ENCODE results near the gene TMEM9B. TPM values are rescaled to one million over a fixed set of nuclear protein-coding genes. Genes with fewer than 3 reads are reported as not detected.
"Not testable (repeated sequence)": the region's sequence is repeated elsewhere in the genome, so short reads cannot be mapped to it uniquely, and the experiment has no call there.

Gene TMEM9B
- polyA plus RNA-seq (ENCODE audit: low read depth in 6 of 6) = 100 to 1,000 TPM; 110 to 188 (median 127) TPM

DNA sequence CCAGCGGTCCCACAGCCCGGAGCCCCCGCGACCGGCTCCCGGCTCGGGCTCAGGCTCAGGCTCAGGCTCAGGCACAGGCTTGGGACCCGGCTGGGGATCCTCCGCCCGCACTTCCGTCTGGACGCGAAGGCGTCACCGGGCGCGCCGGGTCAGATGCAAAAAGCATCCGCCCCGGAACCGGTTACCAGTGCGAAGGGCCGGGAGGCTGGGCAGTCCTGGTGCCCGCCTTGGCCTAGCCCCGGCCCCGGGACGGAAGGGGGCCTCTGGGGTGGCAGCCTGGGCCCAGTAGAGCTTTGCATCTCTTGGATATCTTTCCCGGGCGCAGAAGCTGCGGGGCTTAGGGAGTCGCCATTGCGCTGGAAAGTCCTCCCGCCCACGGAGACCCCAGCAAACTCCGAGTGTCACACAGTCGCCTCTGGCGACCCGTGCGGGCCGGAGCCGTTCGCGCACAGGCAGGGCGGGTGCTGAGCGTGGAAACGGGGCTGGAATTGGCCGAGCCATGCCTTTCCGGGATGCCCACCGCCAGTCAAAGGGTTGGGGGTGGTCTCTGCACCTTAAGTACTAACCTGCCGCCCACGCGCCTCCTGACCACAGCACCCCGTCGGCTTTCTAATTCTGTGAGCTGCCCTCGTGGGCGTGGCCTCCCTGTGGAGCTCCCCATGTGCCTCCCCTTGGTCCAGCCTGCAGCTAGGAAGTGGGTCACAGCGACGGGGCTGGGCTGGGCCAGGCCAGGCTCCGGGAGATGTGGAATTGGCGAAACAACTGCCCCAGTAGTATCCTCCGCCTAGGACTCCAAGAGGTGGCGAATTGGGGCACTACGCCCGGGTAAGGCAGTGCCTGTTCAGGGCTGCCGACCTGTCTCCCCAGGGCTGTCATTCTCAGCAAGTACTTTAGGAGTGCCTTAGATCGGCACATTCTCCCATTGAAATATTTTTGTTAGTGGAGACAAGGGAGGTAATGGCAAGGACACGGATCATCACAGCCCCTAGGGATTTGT is at the start of gene TMEM9B:
TMEM9B (minus strand) TSS at position 119 of the 997 bp plus-strand sequence. CDS start 129 bp downstream, outside the sequence.
- DNase-seq (peak; percentile 84), ATAC-seq (ENCODE audit: low read depth in 2 of 2) (peak; percentile 78 to 80)
- Mint-ChIP-seq H3K4me1 (peaks cover 19 to 41% (median 25%) of the 10 kb centered on the region in 3 donors), H3K27ac (peak within 1 kb of the TSS; percentile 92 to 99 (median 98)), H3K4me3 (peak within 1 kb of the TSS; percentile 91 to 98 (median 97)), H3K27me3 (no peaks in the 10 kb centered on the region), H3K9me3 (no peaks in the 10 kb centered on the region), H3K36me3 (peaks cover 0 to 10% of the 10 kb centered on the region in 2 donors)

DNA sequence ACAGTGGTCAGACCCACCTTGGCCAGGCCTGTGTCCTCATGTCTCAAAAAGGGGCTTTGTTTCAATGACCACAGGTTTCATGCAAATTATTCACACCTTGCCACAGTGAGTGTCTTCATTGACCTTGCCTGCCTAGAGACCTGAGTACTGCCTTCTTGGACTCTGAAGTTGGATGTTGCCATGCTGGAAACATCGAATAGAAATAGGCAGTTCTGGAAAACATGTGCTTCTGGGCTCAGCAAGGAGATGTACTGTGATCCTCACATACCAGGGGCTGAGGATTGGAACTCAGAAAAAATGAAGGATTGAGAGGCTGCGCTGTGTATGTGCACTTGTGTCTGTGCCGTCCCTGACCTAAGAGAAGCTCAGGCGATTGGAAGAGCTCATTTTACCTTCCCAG is 49.1 kb upstream of the TMEM9B start:
- peaks cover 0 to 14% (median 8%) of the 10 kb centered on the region in 7 donors for H3K9me3 Mint-ChIP-seq
- H3K27ac Mint-ChIP-seq = no peak overlapping the region
- no peaks in the 10 kb centered on the region for H3K4me1 Mint-ChIP-seq
- DNase-seq = no peak
- ATAC-seq (ENCODE audit: low read depth in 2 of 2) = no peak
- H3K27me3 Mint-ChIP-seq = peaks cover 11 to 33% (median 24%) of the 10 kb centered on the region in 3 donors
- no peaks in the 10 kb centered on the region for H3K36me3 Mint-ChIP-seq
- H3K4me3 Mint-ChIP-seq = no peak overlapping the region

DNA sequence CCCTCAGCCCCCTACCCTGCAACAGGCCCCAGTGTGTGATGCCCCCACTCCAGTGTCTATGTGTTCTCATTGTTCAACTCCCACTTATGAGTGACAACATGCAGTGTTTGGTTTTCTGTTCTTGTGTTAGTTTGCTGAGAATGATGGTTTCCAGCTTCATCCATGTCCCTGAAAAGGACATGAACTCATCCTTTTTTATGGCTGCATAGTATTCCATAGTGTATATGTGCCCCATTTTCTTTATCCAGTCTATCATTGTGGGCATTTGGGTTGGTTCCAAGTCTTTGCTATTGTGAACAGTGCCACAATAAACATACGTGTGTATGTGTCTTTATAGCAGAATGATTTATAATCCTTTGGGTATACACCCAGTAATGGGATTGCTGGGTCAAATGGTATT is 45.3 kb upstream of the TMEM9B start:
- ATAC-seq (ENCODE audit: low read depth in 2 of 2); H3K4me3 Mint-ChIP-seq; H3K4me1 Mint-ChIP-seq; DNase-seq; H3K36me3 Mint-ChIP-seq; H3K27ac Mint-ChIP-seq: not testable (repeated sequence)
- peaks cover 23 to 60% (median 32%) of the 10 kb centered on the region in 3 donors for H3K27me3 Mint-ChIP-seq
- peaks cover 0 to 18% (median 9%) of the 10 kb centered on the region in 7 donors for H3K9me3 Mint-ChIP-seq

DNA sequence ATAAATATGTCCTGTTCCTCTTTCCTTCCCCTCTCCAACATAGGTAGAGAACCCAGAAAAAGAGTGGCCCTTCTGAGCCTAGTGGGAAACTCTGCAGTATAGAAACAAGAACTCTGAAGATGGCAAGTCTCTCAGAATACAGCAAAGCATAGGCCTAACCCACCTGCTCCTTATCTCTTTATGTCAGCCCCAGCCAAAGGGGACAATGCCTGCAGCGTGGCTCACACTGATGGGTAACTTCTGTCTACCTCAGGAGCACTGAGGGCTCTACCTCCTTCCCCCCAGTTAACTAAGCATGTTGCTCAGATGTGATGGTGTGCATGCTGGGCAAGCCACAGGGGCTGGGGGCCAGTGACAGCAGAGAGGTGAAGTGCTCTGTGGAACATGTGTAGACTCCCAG is 44.4 kb upstream of the TMEM9B start:
- H3K9me3 Mint-ChIP-seq = peaks cover 0 to 18% (median 9%) of the 10 kb centered on the region in 7 donors
- no peak overlapping the region for H3K4me3 Mint-ChIP-seq
- no peak overlapping the region for H3K27ac Mint-ChIP-seq
- peaks cover 22 to 60% (median 32%) of the 10 kb centered on the region in 3 donors for H3K27me3 Mint-ChIP-seq
- no peak for ATAC-seq (ENCODE audit: low read depth in 2 of 2)
- no peak for DNase-seq
- H3K36me3 Mint-ChIP-seq = no peaks in the 10 kb centered on the region
- H3K4me1 Mint-ChIP-seq = peaks cover 0 to 8% (median 6%) of the 10 kb centered on the region in 3 donors

DNA sequence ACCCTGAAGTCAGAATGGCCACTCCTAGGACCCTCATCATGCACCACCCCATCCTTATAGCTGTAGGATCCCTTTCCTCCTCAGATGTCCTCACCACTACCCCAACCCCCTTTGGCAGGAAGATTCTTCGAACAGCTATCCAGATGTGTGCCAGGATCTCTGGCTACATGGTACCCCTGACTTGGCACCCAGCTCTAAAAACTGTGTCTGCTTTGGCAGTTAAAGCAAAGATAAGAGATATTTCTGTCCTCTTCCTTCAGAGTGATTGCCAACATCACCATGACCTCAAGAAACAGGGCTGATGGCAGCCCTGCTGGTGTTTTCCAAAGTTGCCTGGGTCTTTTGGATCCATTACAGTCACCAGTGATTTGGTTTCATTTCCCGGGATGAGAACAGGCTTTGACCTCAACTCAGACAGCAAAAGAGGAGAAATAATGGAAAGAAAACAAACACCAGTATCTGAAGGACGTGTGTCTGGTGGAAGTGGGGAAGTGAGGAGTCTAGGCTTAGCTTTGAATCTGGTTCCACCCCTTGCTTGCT is 43.8 kb upstream of the TMEM9B start:
- no peak for DNase-seq
- no peak for ATAC-seq (ENCODE audit: low read depth in 2 of 2)
- H3K27ac Mint-ChIP-seq = no peak overlapping the region
- no peaks in the 10 kb centered on the region for H3K36me3 Mint-ChIP-seq
- H3K27me3 Mint-ChIP-seq = peaks cover 21 to 58% (median 31%) of the 10 kb centered on the region in 3 donors
- no peak overlapping the region for H3K4me3 Mint-ChIP-seq
- peaks cover 4 to 11% (median 9%) of the 10 kb centered on the region in 3 donors for H3K4me1 Mint-ChIP-seq
- H3K9me3 Mint-ChIP-seq = peaks cover 0 to 17% (median 10%) of the 10 kb centered on the region in 7 donors

DNA sequence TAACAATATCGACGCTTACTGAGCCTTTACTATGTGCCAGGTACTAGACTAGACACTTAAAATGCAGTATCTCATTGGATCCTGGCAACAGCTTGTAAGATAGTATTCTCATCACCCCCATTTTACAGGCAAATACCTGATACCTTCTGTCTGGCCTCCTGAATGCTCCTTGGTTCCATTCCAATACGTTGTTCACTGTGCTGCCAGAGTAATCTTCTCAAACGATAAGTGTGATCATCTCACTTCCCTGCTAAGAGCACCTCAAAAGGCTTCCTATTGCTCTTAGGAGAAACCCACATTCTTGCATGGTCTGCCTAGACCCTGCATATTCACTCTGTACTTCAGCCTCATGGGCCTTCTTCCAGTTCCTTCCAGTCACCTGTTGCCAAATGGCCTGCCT is 40.8 kb upstream of the TMEM9B start:
- Mint-ChIP-seq H3K27ac (no peak overlapping the region), H3K27me3 (peaks cover 23 to 62% (median 46%) of the 10 kb centered on the region in 3 donors), H3K9me3 (peaks cover 0 to 7% (median 5%) of the 10 kb centered on the region in 7 donors), H3K36me3 (no peaks in the 10 kb centered on the region), H3K4me3 (peak overlapping the region; percentile 56 to 86 (median 74)), H3K4me1 (peaks cover 8 to 16% (median 12%) of the 10 kb centered on the region in 3 donors)
- ATAC-seq (ENCODE audit: low read depth in 2 of 2) (no peak), DNase-seq (no peak)

DNA sequence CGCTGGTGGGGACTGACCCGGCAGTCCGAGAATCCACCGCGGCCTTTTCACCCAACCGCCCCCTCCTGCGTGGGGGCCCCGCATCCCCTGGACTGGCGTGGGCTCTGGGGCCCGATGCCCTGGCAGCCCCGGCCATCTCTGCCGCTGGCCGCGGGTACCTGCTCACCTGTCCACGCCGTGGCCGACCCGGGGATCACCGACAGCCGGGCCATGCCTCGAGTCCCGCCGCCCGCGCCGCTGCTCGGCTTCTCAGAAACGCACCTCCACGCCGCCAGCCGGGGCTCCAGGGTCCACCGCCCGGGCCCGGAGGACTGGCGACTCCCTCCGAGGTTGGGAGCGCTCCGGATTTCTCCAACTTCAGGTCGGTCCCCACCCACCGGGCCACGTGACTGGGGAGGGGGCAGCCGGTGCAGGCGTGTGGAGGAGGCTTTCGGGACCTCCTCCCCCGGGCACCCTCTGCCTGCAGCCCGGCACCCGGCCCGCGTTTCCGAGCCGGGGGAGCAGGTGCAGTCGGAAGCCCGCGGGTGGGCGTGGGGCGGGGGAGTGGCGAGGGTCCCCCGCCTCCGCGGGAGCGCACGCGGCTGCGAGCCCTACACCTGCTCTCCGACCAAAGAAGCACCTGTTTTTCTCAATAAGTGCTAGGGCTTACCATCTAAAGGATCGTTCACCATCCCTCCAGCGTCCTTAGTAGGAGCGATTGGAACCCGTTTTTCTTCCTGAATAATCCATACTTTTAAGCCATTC is 40.1 kb upstream of the TMEM9B start:
- peaks cover 8 to 16% (median 12%) of the 10 kb centered on the region in 3 donors for H3K4me1 Mint-ChIP-seq
- H3K4me3 Mint-ChIP-seq = peak overlapping the region; percentile 56 to 86 (median 74)
- H3K9me3 Mint-ChIP-seq = peaks cover 0 to 4% (median 0%) of the 10 kb centered on the region in 7 donors
- H3K27ac Mint-ChIP-seq = peak overlapping the region in 1 of 6 donors; percentile 43
- peaks cover 31 to 65% (median 51%) of the 10 kb centered on the region in 3 donors for H3K27me3 Mint-ChIP-seq
- no peak for DNase-seq
- peaks cover 0 to 2% of the 10 kb centered on the region in 2 donors for H3K36me3 Mint-ChIP-seq
- ATAC-seq (ENCODE audit: low read depth in 2 of 2) = peak; percentile 13 to 18

DNA sequence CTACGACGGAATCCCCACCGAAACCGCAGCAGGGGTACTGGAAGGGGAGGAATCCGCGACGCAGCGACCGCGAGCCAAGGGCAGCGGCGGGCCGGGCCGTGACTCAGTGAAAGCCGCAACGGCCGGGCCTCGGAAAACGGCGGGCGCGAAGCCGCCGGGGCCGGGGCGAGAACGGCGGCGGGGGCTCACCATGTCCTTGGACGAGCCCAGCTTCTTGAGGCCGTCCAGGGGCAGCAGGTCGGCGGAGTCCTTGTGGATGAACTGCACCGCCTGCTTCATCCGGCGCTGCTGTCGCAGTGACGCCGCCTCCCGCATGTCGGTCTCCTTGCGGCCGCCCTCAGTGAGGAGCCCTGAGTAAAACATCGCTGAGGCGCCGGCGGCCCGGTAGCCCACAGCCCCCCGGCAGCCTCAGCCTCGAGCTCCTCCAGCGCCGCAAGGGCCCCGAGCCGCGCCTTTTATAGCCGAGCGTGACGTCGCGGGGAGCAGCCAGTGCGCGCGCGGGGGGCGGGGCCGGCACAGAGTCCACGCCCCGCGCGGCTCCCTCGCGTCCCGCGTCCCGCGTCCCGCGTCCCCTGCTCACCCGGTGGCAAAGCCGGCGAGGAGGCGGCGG is 39.4 kb upstream of the TMEM9B start, which contains the start of gene NRIP3:
NRIP3 (minus strand) TSS at position 429 of the 610 bp plus-strand sequence; CDS start at position 363, 66 bp downstream.
- Mint-ChIP-seq H3K36me3 (peaks cover 0 to 8% of the 10 kb centered on the region in 2 donors), H3K4me3 (peak within 1 kb of the TSS; percentile 80 to 93 (median 85)), H3K27ac (peak within 1 kb of the TSS in 4 of 6 donors; percentile 39 to 89 (median 48)), H3K27me3 (peaks cover 37 to 71% (median 57%) of the 10 kb centered on the region in 3 donors), H3K9me3 (peaks cover 0 to 4% (median 0%) of the 10 kb centered on the region in 7 donors), H3K4me1 (peaks cover 8 to 16% (median 12%) of the 10 kb centered on the region in 3 donors)
- DNase-seq = peak; percentile 72
- ATAC-seq (ENCODE audit: low read depth in 2 of 2) = peak; percentile 89 to 90

DNA sequence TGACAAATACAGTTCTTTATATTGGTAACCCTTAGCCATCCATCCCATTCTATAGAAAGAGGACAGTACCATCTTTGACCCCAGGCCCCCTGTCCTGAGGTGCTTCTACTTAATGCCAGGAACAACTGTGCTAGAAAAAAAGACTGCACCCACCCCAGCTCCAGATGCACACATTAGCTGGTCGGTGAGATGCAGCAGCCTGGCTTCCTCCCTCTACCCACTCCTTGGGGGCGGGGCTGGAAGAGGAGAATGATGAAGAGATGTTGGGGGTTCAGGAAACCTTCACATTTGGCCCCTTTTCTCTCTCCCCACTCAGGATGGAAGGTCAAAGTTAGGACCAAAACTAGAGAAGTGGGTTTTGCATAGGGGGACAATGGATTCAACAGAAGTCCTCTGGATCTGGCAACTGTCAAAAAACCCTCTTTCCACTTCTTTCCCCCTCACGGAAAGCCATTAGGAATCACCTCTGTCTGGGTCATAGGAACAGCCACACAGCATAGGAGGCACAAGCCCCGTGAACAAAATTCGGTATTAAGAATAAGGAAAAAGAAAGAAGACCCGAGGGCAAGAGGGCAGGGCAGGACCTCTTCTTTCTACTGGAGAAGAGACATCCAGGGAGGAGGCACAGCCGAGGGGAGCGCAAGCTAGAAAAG is 38.8 kb upstream of the TMEM9B start:
- DNase-seq (peak; percentile 3), ATAC-seq (ENCODE audit: low read depth in 2 of 2) (no peak)
- Mint-ChIP-seq H3K9me3 (peaks cover 0 to 4% (median 0%) of the 10 kb centered on the region in 7 donors), H3K4me1 (peaks cover 8 to 16% (median 12%) of the 10 kb centered on the region in 3 donors), H3K36me3 (peaks cover 0 to 8% of the 10 kb centered on the region in 2 donors), H3K27me3 (peaks cover 39 to 69% (median 61%) of the 10 kb centered on the region in 3 donors), H3K27ac (peak overlapping the region in 3 of 6 donors; percentile 39 to 89 (median 54)), H3K4me3 (peak overlapping the region; percentile 80 to 93 (median 85))

DNA sequence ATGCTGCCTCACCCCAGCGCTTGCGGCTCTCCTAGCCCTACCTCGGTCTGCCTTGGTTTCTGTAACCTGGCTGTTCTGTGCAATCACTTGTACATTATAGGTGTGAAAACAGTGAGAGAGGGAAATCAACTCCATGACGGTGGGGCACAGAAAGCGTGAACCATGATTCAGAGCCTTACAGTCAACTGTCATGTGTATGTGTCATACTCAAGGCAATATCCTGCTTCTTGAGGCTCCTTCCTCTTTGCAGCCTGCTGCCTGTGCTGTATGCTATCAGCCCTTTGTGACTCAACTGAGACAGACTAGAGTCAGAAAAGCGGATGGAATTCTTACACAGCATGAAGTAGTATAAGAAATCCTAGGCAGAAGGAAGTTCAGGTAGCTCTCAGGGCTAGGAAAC is 37.5 kb upstream of the TMEM9B start:
- ATAC-seq (ENCODE audit: low read depth in 2 of 2) = no peak
- peaks cover 8 to 16% (median 12%) of the 10 kb centered on the region in 3 donors for H3K4me1 Mint-ChIP-seq
- H3K4me3 Mint-ChIP-seq = peak overlapping the region in 1 of 8 donors; percentile 33
- peaks cover 0 to 8% of the 10 kb centered on the region in 2 donors for H3K36me3 Mint-ChIP-seq
- H3K9me3 Mint-ChIP-seq = peaks cover 0 to 4% (median 0%) of the 10 kb centered on the region in 7 donors
- H3K27me3 Mint-ChIP-seq = peaks cover 39 to 66% (median 59%) of the 10 kb centered on the region in 3 donors
- no peak overlapping the region for H3K27ac Mint-ChIP-seq
- no peak for DNase-seq

DNA sequence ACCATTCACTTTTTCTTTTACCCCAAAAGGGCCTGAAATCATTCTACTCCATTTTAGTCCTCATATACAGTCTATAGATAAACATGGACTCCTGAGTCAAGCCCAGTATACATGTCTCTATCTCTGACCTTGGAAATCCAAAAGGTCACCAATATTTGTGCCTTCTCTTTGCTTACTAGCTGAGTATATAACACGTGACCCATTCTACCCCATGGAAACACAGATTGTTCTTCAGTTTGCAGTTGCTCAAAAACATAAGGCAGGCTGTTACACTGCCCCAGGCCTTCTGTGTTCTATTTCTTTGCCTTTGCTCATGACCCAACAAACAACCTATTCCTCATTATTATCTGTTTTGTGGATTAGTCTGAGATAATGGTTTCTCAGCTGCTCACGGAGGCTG is 33.8 kb upstream of the TMEM9B start:
- Mint-ChIP-seq H3K9me3 (no peaks in the 10 kb centered on the region), H3K36me3 (peaks cover 0 to 8% of the 10 kb centered on the region in 2 donors), H3K27ac (no peak overlapping the region), H3K4me3 (no peak overlapping the region), H3K27me3 (peaks cover 22 to 52% (median 40%) of the 10 kb centered on the region in 3 donors), H3K4me1 (peaks cover 2 to 4% (median 4%) of the 10 kb centered on the region in 3 donors)
- DNase-seq (no peak), ATAC-seq (ENCODE audit: low read depth in 2 of 2) (no peak)

DNA sequence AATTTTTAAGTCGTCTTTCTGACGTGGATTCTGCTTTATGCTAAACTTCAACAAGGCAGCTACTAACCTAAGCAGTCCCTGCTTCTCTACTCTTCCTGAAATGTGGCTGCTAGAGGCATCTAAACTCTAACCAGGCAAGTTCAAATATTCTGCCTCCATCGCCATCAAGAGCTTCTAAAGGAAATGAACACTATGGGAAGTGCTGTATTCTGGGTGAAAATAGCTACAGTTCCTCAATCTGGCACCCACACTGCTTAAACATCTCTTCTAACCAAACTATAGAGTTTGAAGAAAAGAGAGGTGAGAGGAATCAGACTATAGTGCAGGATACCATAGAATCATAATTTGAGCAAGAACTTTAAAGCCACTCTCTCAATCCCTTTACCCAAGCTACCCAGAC is 33.2 kb upstream of the TMEM9B start:
- Mint-ChIP-seq H3K4me3 (no peak overlapping the region), H3K9me3 (no peaks in the 10 kb centered on the region), H3K4me1 (no peaks in the 10 kb centered on the region), H3K27me3 (peaks cover 19 to 49% (median 36%) of the 10 kb centered on the region in 3 donors), H3K27ac (no peak overlapping the region), H3K36me3 (peaks cover 0 to 8% of the 10 kb centered on the region in 2 donors)
- DNase-seq (no peak), ATAC-seq (ENCODE audit: low read depth in 2 of 2) (no peak)
